ENCODE measurements around the gene FAM83D. TPM values are rescaled to one million over a fixed set of nuclear protein-coding genes. Genes with fewer than 3 reads are reported as not detected.

FAM83D gene
- polyA plus RNA-seq, 2 of the 4 experiments (the other 2 are of a cell fraction) = 57.1 to 58.3 TPM

DNA sequence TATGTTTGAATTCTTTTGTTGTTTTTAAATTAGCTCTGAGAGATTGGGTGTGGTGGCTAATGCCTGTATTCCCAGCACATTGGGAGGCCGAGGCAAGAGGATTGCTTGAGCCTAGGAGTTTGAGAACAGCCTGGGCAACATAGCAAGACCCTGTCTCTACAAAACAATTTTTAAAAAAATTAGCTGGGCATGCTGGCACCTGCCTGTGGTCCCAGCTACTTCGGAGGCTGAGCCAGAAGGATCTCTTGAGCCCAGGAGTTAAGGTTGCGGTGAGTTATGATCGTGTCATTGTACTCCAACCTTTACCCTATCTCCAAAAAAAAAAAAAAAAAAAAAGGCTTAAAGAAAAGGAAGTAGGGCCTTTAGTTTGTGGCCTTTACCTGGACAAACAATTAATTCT is 58.8 kb downstream of the FAM83D start:
- ATAC-seq = no peak
- no peak overlapping the region for H3K4me3 ChIP-seq
- no peak overlapping the region for H3K4me2 ChIP-seq
- H3K9me3 ChIP-seq = no peaks in the 10 kb centered on the region
- 90% methylated on average over 4 of the region's 4 CpGs for WGBS (ENCODE audit: missing lambda C conversion rate)
- TF ChIP-seq, protein P1, sequence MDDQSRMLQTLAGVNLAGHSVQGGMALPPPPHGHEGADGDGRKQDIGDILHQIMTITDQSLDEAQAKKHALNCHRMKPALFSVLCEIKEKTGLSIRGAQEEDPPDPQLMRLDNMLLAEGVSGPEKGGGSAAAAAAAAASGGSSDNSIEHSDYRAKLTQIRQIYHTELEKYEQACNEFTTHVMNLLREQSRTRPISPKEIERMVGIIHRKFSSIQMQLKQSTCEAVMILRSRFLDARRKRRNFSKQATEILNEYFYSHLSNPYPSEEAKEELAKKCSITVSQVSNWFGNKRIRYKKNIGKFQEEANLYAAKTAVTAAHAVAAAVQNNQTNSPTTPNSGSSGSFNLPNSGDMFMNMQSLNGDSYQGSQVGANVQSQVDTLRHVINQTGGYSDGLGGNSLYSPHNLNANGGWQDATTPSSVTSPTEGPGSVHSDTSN (IDR thresholded peaks at IDR 0.05) = no peak
- no peak for TF ChIP-seq HDAC2 (IDR thresholded peaks at IDR 0.05)
- TF ChIP-seq ZNF302 (CRISPR knock-in tag; IDR thresholded peaks at IDR 0.05) = no peak
- no peak for TF ChIP-seq MAFK (IDR thresholded peaks at IDR 0.05; ENCODE audit: partially characterized antibody)
- TF ChIP-seq SMC3 (IDR thresholded peaks at IDR 0.05) = no peak
- TF ChIP-seq, protein P2, sequence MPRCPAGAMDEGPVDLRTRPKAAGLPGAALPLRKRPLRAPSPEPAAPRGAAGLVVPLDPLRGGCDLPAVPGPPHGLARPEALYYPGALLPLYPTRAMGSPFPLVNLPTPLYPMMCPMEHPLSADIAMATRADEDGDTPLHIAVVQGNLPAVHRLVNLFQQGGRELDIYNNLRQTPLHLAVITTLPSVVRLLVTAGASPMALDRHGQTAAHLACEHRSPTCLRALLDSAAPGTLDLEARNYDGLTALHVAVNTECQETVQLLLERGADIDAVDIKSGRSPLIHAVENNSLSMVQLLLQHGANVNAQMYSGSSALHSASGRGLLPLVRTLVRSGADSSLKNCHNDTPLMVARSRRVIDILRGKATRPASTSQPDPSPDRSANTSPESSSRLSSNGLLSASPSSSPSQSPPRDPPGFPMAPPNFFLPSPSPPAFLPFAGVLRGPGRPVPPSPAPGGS (IDR thresholded peaks at IDR 0.05) = no peak
- TF ChIP-seq KDM1A (IDR thresholded peaks at IDR 0.05; ENCODE audit: low read depth) = no peak
- TF ChIP-seq, protein P3, sequence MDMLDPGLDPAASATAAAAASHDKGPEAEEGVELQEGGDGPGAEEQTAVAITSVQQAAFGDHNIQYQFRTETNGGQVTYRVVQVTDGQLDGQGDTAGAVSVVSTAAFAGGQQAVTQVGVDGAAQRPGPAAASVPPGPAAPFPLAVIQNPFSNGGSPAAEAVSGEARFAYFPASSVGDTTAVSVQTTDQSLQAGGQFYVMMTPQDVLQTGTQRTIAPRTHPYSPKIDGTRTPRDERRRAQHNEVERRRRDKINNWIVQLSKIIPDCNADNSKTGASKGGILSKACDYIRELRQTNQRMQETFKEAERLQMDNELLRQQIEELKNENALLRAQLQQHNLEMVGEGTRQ (IDR thresholded peaks at IDR 0.05) = no peak
- TF ChIP-seq RCOR1 (IDR thresholded peaks at IDR 0.05; ENCODE audit: low read depth, low read length) = no peak
- TF ChIP-seq, protein P4, sequence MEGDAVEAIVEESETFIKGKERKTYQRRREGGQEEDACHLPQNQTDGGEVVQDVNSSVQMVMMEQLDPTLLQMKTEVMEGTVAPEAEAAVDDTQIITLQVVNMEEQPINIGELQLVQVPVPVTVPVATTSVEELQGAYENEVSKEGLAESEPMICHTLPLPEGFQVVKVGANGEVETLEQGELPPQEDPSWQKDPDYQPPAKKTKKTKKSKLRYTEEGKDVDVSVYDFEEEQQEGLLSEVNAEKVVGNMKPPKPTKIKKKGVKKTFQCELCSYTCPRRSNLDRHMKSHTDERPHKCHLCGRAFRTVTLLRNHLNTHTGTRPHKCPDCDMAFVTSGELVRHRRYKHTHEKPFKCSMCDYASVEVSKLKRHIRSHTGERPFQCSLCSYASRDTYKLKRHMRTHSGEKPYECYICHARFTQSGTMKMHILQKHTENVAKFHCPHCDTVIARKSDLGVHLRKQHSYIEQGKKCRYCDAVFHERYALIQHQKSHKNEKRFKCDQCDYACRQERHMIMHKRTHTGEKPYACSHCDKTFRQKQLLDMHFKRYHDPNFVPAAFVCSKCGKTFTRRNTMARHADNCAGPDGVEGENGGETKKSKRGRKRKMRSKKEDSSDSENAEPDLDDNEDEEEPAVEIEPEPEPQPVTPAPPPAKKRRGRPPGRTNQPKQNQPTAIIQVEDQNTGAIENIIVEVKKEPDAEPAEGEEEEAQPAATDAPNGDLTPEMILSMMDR (IDR thresholded peaks at IDR 0.05) = no peak
- TF ChIP-seq EP300 (IDR thresholded peaks at IDR 0.05) = no peak
- H3K4me1 ChIP-seq = peaks cover 10% of the 10 kb centered on the region; the same call in 2 of the 3 replicates
- ChIA-PET CTCF (interaction anchor here (0.7 to 2.6 kb wide), 3 partner anchors 9 to 235 kb away, joined by 3 to 8 read pairs (median 3); no protein-coding TSS in a partner anchor), POLR2A (no interaction called here)
- H3K27ac ChIP-seq = no peak overlapping the region; a peak in 1 of 6 replicates
- DNase-seq (ENCODE audit: low read depth in 1 of 2, low spot score in 1 of 2) = no peak
- FAIRE-seq = no peak

DNA sequence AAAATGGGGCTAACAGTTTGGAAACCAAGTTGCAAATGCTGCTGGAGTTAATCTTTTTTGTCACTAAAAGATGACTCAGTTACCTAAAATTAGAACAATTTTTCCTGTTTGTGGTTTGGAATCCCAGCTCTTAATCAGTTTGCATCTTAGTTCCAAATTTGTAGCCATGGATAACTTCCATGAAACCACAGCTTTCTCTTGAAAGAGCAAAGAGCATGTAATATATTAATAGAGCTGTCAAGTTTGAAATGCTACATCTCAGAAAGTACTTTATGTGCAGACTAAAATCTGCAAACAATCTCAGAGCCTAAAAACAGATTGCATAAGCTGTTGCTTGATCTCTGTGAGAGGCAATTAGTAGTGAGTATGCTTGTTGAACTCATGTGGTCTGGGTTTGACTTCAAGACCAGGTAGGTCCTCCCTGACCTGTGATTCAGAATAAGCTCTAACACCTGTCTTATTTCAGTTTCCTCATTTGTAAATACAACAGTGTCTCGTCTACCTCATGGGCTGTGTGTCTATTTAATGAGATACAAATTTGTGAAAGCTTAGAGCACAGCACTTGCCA is 59.5 kb downstream of the FAM83D start:
- H3K27ac ChIP-seq = no peak overlapping the region; a peak in 1 of 6 replicates
- no peak overlapping the region for H3K4me3 ChIP-seq
- H3K4me2 ChIP-seq = no peak overlapping the region
- H3K4me1 ChIP-seq = peaks cover 10% of the 10 kb centered on the region; the same call in 2 of the 3 replicates
- no peaks in the 10 kb centered on the region for H3K9me3 ChIP-seq
- 80% methylated on average over 1 of the region's 1 CpG for WGBS (ENCODE audit: missing lambda C conversion rate)
- no peak for ATAC-seq
- TF ChIP-seq, protein P3 (IDR thresholded peaks at IDR 0.05) = no peak
- TF ChIP-seq FOSL2 (IDR thresholded peaks at IDR 0.05) (no peak), FOSL2 (CRISPR knock-in tag; IDR thresholded peaks at IDR 0.05) (no peak), TP53 (CRISPR knock-in tag; IDR thresholded peaks at IDR 0.05) (no peak), ZFP36 (IDR thresholded peaks at IDR 0.05; ENCODE audit: borderline replicate concordance, partially characterized antibody) (no peak), ESRRA (IDR thresholded peaks at IDR 0.05; ENCODE audit: borderline replicate concordance, low read length) (no peak), ZNF302 (CRISPR knock-in tag; IDR thresholded peaks at IDR 0.05) (no peak), RFX5 (IDR thresholded peaks at IDR 0.05) (no peak), CBX2 (IDR thresholded peaks at IDR 0.05; ENCODE audit: borderline replicate concordance, low read depth) (no peak), BHLHE40 (IDR thresholded peaks at IDR 0.05; ENCODE audit: low read depth, low read length) (no peak)
- TF ChIP-seq, protein P1 (IDR thresholded peaks at IDR 0.05) = no peak
- TF ChIP-seq, protein P5, sequence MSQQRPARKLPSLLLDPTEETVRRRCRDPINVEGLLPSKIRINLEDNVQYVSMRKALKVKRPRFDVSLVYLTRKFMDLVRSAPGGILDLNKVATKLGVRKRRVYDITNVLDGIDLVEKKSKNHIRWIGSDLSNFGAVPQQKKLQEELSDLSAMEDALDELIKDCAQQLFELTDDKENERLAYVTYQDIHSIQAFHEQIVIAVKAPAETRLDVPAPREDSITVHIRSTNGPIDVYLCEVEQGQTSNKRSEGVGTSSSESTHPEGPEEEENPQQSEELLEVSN (IDR thresholded peaks at IDR 0.05; ENCODE audit: borderline replicate concordance, low read depth) = no peak
- POLR2A ChIA-PET = interaction anchor here (0.7 kb wide), 1 partner anchor 12 kb away, joined by 4 read pairs; no protein-coding TSS in a partner anchor
- CTCF ChIA-PET = interaction anchor here (0.7 to 2.6 kb wide), 6 partner anchors 9 to 236 kb away, joined by 3 to 8 read pairs (median 3); no protein-coding TSS in a partner anchor
- FAIRE-seq = no peak
- DNase-seq (ENCODE audit: low read depth in 1 of 2, low spot score in 1 of 2) = no peak
